ENCODE results near the gene ARHGAP15. TPM values are rescaled to one million over a fixed set of nuclear protein-coding genes. Genes with fewer than 3 reads are reported as not detected.

Gene ARHGAP15
- polyA plus RNA-seq, 1 donor from 2014 or later: 0.30 TPM

DNA sequence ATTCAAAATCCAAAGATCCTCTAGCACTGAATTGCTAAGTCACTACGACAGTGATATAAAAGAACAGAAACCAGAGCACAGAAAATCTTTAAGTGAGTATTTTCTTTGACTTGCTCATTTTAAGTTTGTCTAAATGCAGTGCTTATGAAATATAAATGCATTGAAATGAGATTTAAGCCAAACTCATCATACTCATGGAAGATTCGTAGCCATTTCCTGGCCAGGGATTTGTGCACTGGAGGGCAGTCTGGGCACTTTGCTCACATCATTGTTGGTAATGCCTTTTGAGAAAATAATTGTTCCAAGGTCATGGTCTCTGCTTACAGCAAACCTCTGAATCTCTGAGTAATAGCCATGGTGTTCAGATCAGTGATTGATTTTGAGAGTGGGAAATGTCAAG, 307.7 kb downstream of the ARHGAP15 start:
- TF ChIP-seq SMC3 (conservative IDR thresholded peaks at IDR 0.05; ENCODE audit: poor library complexity) (no peak), RAD21 (conservative IDR thresholded peaks at IDR 0.05) (no peak), EP300 (conservative IDR thresholded peaks at IDR 0.05; ENCODE audit: poor library complexity, severe bottlenecking) (no peak), TAF1 (IDR thresholded peaks at IDR 0.05; ENCODE audit: low read depth) (no peak), EZH2 (IDR thresholded peaks at IDR 0.05; ENCODE audit: borderline replicate concordance, insufficient read depth, low read length, poor library complexity, severe bottlenecking) (no peak), MXI1 (conservative IDR thresholded peaks at IDR 0.05; ENCODE audit: poor library complexity, severe bottlenecking) (no peak), POLR2AphosphoS5 (IDR thresholded peaks at IDR 0.05) (no peak)
- TF ChIP-seq, protein P1, sequence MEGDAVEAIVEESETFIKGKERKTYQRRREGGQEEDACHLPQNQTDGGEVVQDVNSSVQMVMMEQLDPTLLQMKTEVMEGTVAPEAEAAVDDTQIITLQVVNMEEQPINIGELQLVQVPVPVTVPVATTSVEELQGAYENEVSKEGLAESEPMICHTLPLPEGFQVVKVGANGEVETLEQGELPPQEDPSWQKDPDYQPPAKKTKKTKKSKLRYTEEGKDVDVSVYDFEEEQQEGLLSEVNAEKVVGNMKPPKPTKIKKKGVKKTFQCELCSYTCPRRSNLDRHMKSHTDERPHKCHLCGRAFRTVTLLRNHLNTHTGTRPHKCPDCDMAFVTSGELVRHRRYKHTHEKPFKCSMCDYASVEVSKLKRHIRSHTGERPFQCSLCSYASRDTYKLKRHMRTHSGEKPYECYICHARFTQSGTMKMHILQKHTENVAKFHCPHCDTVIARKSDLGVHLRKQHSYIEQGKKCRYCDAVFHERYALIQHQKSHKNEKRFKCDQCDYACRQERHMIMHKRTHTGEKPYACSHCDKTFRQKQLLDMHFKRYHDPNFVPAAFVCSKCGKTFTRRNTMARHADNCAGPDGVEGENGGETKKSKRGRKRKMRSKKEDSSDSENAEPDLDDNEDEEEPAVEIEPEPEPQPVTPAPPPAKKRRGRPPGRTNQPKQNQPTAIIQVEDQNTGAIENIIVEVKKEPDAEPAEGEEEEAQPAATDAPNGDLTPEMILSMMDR (IDR thresholded peaks at IDR 0.05; ENCODE audit: poor library complexity, severe bottlenecking): no peak
- TF ChIP-seq, protein P2, sequence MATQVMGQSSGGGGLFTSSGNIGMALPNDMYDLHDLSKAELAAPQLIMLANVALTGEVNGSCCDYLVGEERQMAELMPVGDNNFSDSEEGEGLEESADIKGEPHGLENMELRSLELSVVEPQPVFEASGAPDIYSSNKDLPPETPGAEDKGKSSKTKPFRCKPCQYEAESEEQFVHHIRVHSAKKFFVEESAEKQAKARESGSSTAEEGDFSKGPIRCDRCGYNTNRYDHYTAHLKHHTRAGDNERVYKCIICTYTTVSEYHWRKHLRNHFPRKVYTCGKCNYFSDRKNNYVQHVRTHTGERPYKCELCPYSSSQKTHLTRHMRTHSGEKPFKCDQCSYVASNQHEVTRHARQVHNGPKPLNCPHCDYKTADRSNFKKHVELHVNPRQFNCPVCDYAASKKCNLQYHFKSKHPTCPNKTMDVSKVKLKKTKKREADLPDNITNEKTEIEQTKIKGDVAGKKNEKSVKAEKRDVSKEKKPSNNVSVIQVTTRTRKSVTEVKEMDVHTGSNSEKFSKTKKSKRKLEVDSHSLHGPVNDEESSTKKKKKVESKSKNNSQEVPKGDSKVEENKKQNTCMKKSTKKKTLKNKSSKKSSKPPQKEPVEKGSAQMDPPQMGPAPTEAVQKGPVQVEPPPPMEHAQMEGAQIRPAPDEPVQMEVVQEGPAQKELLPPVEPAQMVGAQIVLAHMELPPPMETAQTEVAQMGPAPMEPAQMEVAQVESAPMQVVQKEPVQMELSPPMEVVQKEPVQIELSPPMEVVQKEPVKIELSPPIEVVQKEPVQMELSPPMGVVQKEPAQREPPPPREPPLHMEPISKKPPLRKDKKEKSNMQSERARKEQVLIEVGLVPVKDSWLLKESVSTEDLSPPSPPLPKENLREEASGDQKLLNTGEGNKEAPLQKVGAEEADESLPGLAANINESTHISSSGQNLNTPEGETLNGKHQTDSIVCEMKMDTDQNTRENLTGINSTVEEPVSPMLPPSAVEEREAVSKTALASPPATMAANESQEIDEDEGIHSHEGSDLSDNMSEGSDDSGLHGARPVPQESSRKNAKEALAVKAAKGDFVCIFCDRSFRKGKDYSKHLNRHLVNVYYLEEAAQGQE (IDR thresholded peaks at IDR 0.05; ENCODE audit: borderline replicate concordance): no peak
- Histone ChIP-seq H3K9me3 (ENCODE audit: low read length) (no peaks in the 10 kb centered on the region), H3K36me3 (ENCODE audit: insufficient read depth, low read length) (no peaks in the 10 kb centered on the region), H3K4me3 (ENCODE audit: low read length) (no peak overlapping the region), H3F3A (ENCODE audit: insufficient read depth, low read length, poor library complexity, severe bottlenecking) (no peaks in the 10 kb centered on the region), H3K27ac (ENCODE audit: low read length) (no peak overlapping the region), H3K4me2 (ENCODE audit: low read length) (no peak overlapping the region), H3K9me2 (ENCODE audit: insufficient read depth, low read length) (peaks cover 4% of the 10 kb centered on the region), H3K79me2 (replicated peaks; ENCODE audit: insufficient read depth, low read length) (no peaks in the 10 kb centered on the region), H3K9ac (ENCODE audit: low read length) (no peak overlapping the region), H3K27me3 (ENCODE audit: insufficient read depth, low read depth, low read length) (no peaks in the 10 kb centered on the region), H4K20me1 (ENCODE audit: insufficient read depth) (no peaks in the 10 kb centered on the region), H2AFZ (ENCODE audit: low read depth, low read length) (no peak overlapping the region)

DNA sequence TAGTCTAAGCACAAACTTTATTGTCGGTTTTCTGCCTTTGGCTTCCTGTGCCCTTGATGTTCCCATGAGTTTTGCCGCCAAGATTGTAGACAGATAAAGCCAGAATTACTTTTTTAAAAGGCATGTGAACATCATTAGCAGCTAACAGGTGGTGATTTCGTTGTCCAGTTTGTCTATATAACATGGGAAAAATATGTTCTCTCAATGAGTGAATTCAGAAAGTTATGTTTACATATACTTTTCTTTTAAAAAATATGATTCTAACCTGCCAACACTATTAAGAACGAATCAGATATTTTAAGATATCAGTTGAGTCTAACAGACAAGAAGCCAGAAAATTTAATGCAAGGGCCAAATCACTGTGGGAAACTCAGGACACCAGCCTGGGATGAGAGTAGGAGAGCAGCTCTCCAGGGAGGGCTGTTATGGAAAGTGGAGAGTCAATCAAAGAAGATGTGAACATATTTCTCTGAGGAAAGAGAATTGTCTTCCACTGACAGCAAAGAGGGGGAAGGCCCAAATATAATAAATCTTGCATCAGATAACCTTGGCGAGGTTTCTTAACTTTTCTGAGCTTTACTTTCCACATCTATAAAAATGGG, 311.3 kb downstream of the ARHGAP15 start:
- no peak overlapping the region for H3K27ac ChIP-seq (ENCODE audit: low read length)
- H3K36me3 ChIP-seq (ENCODE audit: insufficient read depth, low read length): no peaks in the 10 kb centered on the region
- H3K4me2 ChIP-seq (ENCODE audit: low read length): no peak overlapping the region
- no peaks in the 10 kb centered on the region for H3K9me3 ChIP-seq (ENCODE audit: low read length)
- H3K9ac ChIP-seq (ENCODE audit: low read length): no peak overlapping the region
- H4K20me1 ChIP-seq (ENCODE audit: insufficient read depth): no peaks in the 10 kb centered on the region
- no peak overlapping the region for H2AFZ ChIP-seq (ENCODE audit: low read depth, low read length)
- no peaks in the 10 kb centered on the region for H3F3A ChIP-seq (ENCODE audit: insufficient read depth, low read length, poor library complexity, severe bottlenecking)
- H3K9me2 ChIP-seq (ENCODE audit: insufficient read depth, low read length): no peaks in the 10 kb centered on the region
- TF ChIP-seq POLR2AphosphoS5 (IDR thresholded peaks at IDR 0.05) (no peak), TAF1 (IDR thresholded peaks at IDR 0.05; ENCODE audit: low read depth) (no peak), SMC3 (conservative IDR thresholded peaks at IDR 0.05; ENCODE audit: poor library complexity) (no peak), RAD21 (conservative IDR thresholded peaks at IDR 0.05) (no peak), MXI1 (conservative IDR thresholded peaks at IDR 0.05; ENCODE audit: poor library complexity, severe bottlenecking) (no peak), EP300 (conservative IDR thresholded peaks at IDR 0.05; ENCODE audit: poor library complexity, severe bottlenecking) (no peak)
- TF ChIP-seq, protein P2 (IDR thresholded peaks at IDR 0.05; ENCODE audit: borderline replicate concordance): no peak
- TF ChIP-seq, protein P1 (IDR thresholded peaks at IDR 0.05; ENCODE audit: poor library complexity, severe bottlenecking): no peak
- H3K4me3 ChIP-seq (ENCODE audit: low read length): no peak overlapping the region
- H3K79me2 ChIP-seq (replicated peaks; ENCODE audit: insufficient read depth, low read length): no peaks in the 10 kb centered on the region
- H3K27me3 ChIP-seq (ENCODE audit: insufficient read depth, low read depth, low read length): no peaks in the 10 kb centered on the region
